ENCODE data around the gene KCMF1. TPM values are rescaled to one million over a fixed set of nuclear protein-coding genes. Genes with fewer than 3 reads are reported as not detected.

KCMF1 gene
- total and polyA plus RNA-seq, 9 of the 15 experiments (the other 6 are each of a cell fraction or from before 2014, with no cell fraction given) = 6.8 to 88.2 (median 46.5) TPM

DNA sequence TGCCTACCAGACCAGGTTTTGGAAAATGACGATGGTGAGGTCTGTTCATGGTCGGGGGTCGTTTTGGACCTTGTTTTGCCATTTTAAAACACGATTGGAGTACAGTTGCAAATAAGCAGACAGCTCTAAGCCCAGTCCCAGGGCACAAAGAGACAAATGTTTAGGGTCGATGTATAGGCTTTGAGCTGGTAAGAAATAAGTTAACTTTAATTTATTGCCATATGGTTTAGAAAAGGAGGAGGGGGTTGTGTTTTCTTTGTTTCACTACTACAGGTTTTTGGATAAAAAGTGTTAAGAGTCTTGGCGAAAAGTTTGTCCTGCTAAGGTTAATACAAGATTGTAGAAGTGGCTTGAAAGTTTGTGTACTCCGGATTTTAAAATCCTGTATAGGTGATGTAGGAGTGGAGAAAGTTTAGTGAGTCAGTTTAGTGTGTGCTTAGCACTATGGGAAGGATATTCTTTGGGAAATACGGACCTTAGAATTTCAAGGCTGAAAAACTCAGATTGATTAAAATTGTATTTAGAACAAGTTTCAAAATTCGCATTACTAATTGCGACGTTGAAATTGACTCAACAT, 1.3 kb downstream of the KCMF1 start (continued):
- TF ChIP-seq, protein P1, sequence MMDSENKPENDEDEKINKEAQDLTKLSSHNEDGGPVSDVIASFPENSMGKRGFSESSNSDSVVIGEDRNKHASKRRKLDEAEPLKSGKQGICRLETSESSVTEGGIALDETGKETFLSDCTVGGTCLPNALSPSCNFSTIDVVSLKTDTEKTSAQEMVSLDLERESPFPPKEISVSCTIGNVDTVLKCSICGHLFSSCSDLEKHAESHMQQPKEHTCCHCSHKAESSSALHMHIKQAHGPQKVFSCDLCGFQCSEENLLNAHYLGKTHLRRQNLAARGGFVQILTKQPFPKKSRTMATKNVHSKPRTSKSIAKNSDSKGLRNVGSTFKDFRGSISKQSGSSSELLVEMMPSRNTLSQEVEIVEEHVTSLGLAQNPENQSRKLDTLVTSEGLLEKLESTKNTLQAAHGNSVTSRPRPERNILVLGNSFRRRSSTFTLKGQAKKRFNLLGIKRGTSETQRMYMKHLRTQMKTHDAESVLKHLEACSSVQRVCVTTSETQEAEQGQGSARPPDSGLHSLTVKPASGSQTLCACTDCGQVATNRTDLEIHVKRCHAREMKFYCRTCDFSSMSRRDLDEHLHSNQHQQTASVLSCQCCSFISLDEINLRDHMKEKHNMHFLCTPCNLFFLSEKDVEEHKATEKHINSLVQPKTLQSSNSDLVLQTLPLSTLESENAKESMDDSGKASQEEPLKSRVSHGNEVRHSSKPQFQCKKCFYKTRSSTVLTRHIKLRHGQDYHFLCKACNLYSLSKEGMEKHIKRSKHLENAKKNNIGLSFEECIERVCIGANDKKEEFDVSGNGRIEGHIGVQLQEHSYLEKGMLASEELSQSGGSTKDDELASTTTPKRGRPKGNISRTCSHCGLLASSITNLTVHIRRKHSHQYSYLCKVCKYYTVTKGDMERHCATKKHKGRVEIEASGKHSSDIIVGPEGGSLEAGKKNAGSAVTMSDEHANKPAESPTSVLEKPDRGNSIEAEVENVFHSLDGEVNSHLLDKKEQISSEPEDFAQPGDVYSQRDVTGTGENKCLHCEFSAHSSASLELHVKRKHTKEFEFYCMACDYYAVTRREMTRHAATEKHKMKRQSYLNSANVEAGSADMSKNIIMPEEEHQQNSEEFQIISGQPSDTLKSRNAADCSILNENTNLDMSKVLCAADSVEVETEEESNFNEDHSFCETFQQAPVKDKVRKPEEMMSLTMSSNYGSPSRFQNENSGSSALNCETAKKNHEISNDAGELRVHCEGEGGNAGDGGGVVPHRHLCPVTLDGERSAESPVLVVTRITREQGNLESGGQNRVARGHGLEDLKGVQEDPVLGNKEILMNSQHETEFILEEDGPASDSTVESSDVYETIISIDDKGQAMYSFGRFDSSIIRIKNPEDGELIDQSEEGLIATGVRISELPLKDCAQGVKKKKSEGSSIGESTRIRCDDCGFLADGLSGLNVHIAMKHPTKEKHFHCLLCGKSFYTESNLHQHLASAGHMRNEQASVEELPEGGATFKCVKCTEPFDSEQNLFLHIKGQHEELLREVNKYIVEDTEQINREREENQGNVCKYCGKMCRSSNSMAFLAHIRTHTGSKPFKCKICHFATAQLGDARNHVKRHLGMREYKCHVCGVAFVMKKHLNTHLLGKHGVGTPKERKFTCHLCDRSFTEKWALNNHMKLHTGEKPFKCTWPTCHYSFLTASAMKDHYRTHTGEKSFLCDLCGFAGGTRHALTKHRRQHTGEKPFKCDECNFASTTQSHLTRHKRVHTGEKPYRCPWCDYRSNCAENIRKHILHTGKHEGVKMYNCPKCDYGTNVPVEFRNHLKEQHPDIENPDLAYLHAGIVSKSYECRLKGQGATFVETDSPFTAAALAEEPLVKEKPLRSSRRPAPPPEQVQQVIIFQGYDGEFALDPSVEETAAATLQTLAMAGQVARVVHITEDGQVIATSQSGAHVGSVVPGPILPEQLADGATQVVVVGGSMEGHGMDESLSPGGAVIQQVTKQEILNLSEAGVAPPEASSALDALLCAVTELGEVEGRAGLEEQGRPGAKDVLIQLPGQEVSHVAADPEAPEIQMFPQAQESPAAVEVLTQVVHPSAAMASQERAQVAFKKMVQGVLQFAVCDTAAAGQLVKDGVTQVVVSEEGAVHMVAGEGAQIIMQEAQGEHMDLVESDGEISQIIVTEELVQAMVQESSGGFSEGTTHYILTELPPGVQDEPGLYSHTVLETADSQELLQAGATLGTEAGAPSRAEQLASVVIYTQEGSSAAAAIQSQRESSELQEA (IDR thresholded peaks at IDR 0.05; ENCODE audit: low read depth) = no peak
- TF ChIP-seq MTF1 (CRISPR knock-in tag; IDR thresholded peaks at IDR 0.05; ENCODE audit: borderline replicate concordance) (no peak), POLR2A (conservative IDR thresholded peaks at IDR 0.05) (no peak), RBM15 (IDR thresholded peaks at IDR 0.05; ENCODE audit: insufficient read depth, low read length) (no peak), EP400 (IDR thresholded peaks at IDR 0.05) (no peak), HEY1 (CRISPR knock-in tag; IDR thresholded peaks at IDR 0.05; ENCODE audit: borderline replicate concordance) (no peak), HOXB6 (CRISPR knock-in tag; IDR thresholded peaks at IDR 0.05; ENCODE audit: borderline replicate concordance) (no peak), ZNF696 (CRISPR knock-in tag; conservative IDR thresholded peaks at IDR 0.05) (no peak)
- TF ChIP-seq, protein P2, sequence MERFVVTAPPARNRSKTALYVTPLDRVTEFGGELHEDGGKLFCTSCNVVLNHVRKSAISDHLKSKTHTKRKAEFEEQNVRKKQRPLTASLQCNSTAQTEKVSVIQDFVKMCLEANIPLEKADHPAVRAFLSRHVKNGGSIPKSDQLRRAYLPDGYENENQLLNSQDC (CRISPR knock-in tag; IDR thresholded peaks at IDR 0.05) = no peak
- TF ChIP-seq, protein P3, sequence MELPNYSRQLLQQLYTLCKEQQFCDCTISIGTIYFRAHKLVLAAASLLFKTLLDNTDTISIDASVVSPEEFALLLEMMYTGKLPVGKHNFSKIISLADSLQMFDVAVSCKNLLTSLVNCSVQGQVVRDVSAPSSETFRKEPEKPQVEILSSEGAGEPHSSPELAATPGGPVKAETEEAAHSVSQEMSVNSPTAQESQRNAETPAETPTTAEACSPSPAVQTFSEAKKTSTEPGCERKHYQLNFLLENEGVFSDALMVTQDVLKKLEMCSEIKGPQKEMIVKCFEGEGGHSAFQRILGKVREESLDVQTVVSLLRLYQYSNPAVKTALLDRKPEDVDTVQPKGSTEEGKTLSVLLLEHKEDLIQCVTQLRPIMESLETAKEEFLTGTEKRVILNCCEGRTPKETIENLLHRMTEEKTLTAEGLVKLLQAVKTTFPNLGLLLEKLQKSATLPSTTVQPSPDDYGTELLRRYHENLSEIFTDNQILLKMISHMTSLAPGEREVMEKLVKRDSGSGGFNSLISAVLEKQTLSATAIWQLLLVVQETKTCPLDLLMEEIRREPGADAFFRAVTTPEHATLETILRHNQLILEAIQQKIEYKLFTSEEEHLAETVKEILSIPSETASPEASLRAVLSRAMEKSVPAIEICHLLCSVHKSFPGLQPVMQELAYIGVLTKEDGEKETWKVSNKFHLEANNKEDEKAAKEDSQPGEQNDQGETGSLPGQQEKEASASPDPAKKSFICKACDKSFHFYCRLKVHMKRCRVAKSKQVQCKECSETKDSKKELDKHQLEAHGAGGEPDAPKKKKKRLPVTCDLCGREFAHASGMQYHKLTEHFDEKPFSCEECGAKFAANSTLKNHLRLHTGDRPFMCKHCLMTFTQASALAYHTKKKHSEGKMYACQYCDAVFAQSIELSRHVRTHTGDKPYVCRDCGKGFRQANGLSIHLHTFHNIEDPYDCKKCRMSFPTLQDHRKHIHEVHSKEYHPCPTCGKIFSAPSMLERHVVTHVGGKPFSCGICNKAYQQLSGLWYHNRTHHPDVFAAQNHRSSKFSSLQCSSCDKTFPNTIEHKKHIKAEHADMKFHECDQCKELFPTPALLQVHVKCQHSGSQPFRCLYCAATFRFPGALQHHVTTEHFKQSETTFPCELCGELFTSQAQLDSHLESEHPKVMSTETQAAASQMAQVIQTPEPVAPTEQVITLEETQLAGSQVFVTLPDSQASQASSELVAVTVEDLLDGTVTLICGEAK (IDR thresholded peaks at IDR 0.05) = 0 out of 2 replicates have a peak, but pooled peaks have one; percentile 34
- TF ChIP-seq, protein P3 (CRISPR knock-in tag; IDR thresholded peaks at IDR 0.05) = no peak

All from K562 (cell line).